ENCODE measurements around the gene XCL1. TPM values are rescaled to one million over a fixed set of nuclear protein-coding genes. Genes with fewer than 3 reads are reported as not detected.

Gene XCL1
- total and polyA plus RNA-seq, 10 of the 15 experiments (the other 5 are each of a cell fraction or from before 2014, with no cell fraction given) = 0.68 to 1,222 (median 12.2) TPM

- no peaks in the 10 kb centered on the region for H3K79me2 ChIP-seq (ENCODE audit: control insufficient read depth, insufficient read depth, low read length)
- no peak overlapping the region for H2AFZ ChIP-seq (ENCODE audit: control insufficient read depth, low read depth, low read length)
- SMC1A ChIA-PET (ENCODE audit: uncharacterized antibody, unreplicated experiment) = interaction anchor here (1.1 to 13.3 kb wide), 9 partner anchors 9 to 749 kb away, joined by 3 to 314 read pairs (median 18); no protein-coding TSS in a partner anchor
- H3K4me2 ChIP-seq (ENCODE audit: control insufficient read depth, insufficient read depth) = no peak overlapping the region
- no peak for TF ChIP-seq MLLT1 (IDR thresholded peaks at IDR 0.05)
- CTCF ChIA-PET = interaction anchor here (0.7 to 12.1 kb wide), 7 partner anchors 38 to 947 kb away, joined by 3 to 240 read pairs (median 20); no protein-coding TSS in a partner anchor
- H4K20me1 ChIP-seq (ENCODE audit: control insufficient read depth, insufficient read depth) = no peaks in the 10 kb centered on the region
- no peak overlapping the region for H3K27ac ChIP-seq (ENCODE audit: control insufficient read depth, insufficient read depth)
- no TSS peak for BruUV-seq (replicated peaks)
- H3K36me3 ChIP-seq (ENCODE audit: control insufficient read depth in 2 of 2, insufficient read depth in 2 of 2, low read length in 1 of 2) = no peaks in the 10 kb centered on the region
- in situ Hi-C loops (cut with MboI) = no loop called here
- intact Hi-C loops (cut with micrococcal nuclease; ENCODE audit: unreplicated experiment) = no loop called here
- no peak overlapping the region for H3K4me3 ChIP-seq
- H3K9me3 ChIP-seq (replicated peaks; ENCODE audit: control insufficient read depth, insufficient read depth, low read length) = no peaks in the 10 kb centered on the region
- H3K4me1 ChIP-seq (ENCODE audit: control insufficient read depth, insufficient read depth, low read length) = no peaks in the 10 kb centered on the region
- DNase-seq (ENCODE audit: low read depth, low spot score) (no peak), FAIRE-seq (no peak), ATAC-seq (no peak)
- POLR2A ChIA-PET = no interaction called here
- 89% methylated on average over 1 of the region's 1 CpG for WGBS (ENCODE audit: insufficient coverage, insufficient replicate concordance, low lambda C conversion rate, missing lambda C conversion rate)
- RAD21 ChIA-PET (ENCODE audit: unreplicated experiment) = interaction anchor here (1.8 to 9.7 kb wide), 5 partner anchors 14 to 947 kb away, joined by 6 to 179 read pairs (median 11); no protein-coding TSS in a partner anchor
- no peaks in the 10 kb centered on the region for H3K27me3 ChIP-seq (replicated peaks in 1 of 2; ENCODE audit: control insufficient read depth in 2 of 2, insufficient read depth in 2 of 2, low read length in 1 of 2)
- no peak overlapping the region for H3K9ac ChIP-seq (ENCODE audit: control insufficient read depth, insufficient read depth, low read length)
These were observed 22.5 kb downstream of the XCL1 start for GRCh38 chr1:168598892-168599291.

GRCh38 chr1:168599641-168600040 lies 23.2 kb downstream of the XCL1 start:
- FAIRE-seq (no peak), ATAC-seq (no peak), DNase-seq (ENCODE audit: low read depth, low spot score) (no peak)
- H3K4me1 ChIP-seq (ENCODE audit: control insufficient read depth, insufficient read depth, low read length) = no peaks in the 10 kb centered on the region
- no TSS peak for BruUV-seq (replicated peaks)
- CTCF ChIA-PET = interaction anchor here (0.7 to 12.1 kb wide), 10 partner anchors 33 to 949 kb away, joined by 3 to 240 read pairs (median 5); no protein-coding TSS in a partner anchor
- H3K9me3 ChIP-seq (replicated peaks; ENCODE audit: control insufficient read depth, insufficient read depth, low read length) = no peaks in the 10 kb centered on the region
- H3K27ac ChIP-seq (ENCODE audit: control insufficient read depth, insufficient read depth) = no peak overlapping the region
- no peaks in the 10 kb centered on the region for H3K27me3 ChIP-seq (replicated peaks in 1 of 2; ENCODE audit: control insufficient read depth in 2 of 2, insufficient read depth in 2 of 2, low read length in 1 of 2)
- H3K4me3 ChIP-seq = no peak overlapping the region
- in situ Hi-C loops (cut with MboI) = loop anchor here (5.0 kb wide), 1 partner anchor 743 kb away; no protein-coding TSS in a partner anchor
- H3K4me2 ChIP-seq (ENCODE audit: control insufficient read depth, insufficient read depth) = no peak overlapping the region
- POLR2A ChIA-PET = interaction anchor here (0.9 to 1.0 kb wide), 2 partner anchors 9 to 160 kb away, joined by 3 to 4 read pairs; no protein-coding TSS in a partner anchor
- no peaks in the 10 kb centered on the region for H3K36me3 ChIP-seq (ENCODE audit: control insufficient read depth in 2 of 2, insufficient read depth in 2 of 2, low read length in 1 of 2)
- H3K79me2 ChIP-seq (ENCODE audit: control insufficient read depth, insufficient read depth, low read length) = no peaks in the 10 kb centered on the region
- no peaks in the 10 kb centered on the region for H4K20me1 ChIP-seq (ENCODE audit: control insufficient read depth, insufficient read depth)
- no peak for TF ChIP-seq ATF2 (IDR thresholded peaks at IDR 0.05; ENCODE audit: low read length)
- no peak for TF ChIP-seq ASH2L (IDR thresholded peaks at IDR 0.05; ENCODE audit: borderline replicate concordance, low read depth)
- no peak for TF ChIP-seq ZNF622 (IDR thresholded peaks at IDR 0.05)
- no peak for TF ChIP-seq MYC (IDR thresholded peaks at IDR 0.05; ENCODE audit: insufficient read depth, insufficient read length, insufficient replicate concordance, low read length, severe bottlenecking)
- TF ChIP-seq RELA (IDR thresholded peaks at IDR 0.05; ENCODE audit: borderline replicate concordance, partially characterized antibody) = no peak
- no peak for TF ChIP-seq ZBTB33 (IDR thresholded peaks at IDR 0.05)
- no peak for TF ChIP-seq CEBPB (IDR thresholded peaks at IDR 0.05; ENCODE audit: borderline replicate concordance in 1 of 2, low read depth in 2 of 2, low read length in 2 of 2)
- TF ChIP-seq ZNF217 (IDR thresholded peaks at IDR 0.05) = no peak
- intact Hi-C loops (cut with micrococcal nuclease; ENCODE audit: unreplicated experiment) = loop anchor here (5.0 to 10.0 kb wide), 3 partner anchors 538 to 1115 kb away; partner anchors contain the start of gene SELL
- WGBS (ENCODE audit: insufficient coverage, insufficient replicate concordance, low lambda C conversion rate, missing lambda C conversion rate) = 0% methylated on average over 2 of the region's 2 CpGs
- SMC1A ChIA-PET (ENCODE audit: uncharacterized antibody, unreplicated experiment) = interaction anchor here (1.1 to 13.3 kb wide), 12 partner anchors 9 to 748 kb away, joined by 3 to 314 read pairs (median 11); no protein-coding TSS in a partner anchor
- RAD21 ChIA-PET (ENCODE audit: unreplicated experiment) = interaction anchor here (0.5 to 9.7 kb wide), 10 partner anchors 15 to 1097 kb away, joined by 3 to 179 read pairs (median 6); no protein-coding TSS in a partner anchor
- H3K9ac ChIP-seq (ENCODE audit: control insufficient read depth, insufficient read depth, low read length) = no peak overlapping the region
- H2AFZ ChIP-seq (ENCODE audit: control insufficient read depth, low read depth, low read length) = no peak overlapping the region
